BE2C (cell line): Measurements from ENCODE around the gene SAMD11.

ENCODE experiments used
- DNase-seq: peaks from one replicate; pipeline ENCODE4 v3.0.0-alpha.2; 2020
- H3K27me3 ChIP-seq: fragments of 250-450 bp; sonication (Bioruptor Pico); 2 replicates; pipeline ENCODE4 v1.5.1; 2020; ENCODE audit warnings: mild to moderate bottlenecking
- H3K36me3 ChIP-seq: fragments of 250-450 bp; sonication (Bioruptor Pico); 2 replicates; pipeline ENCODE4 v1.5.1; 2020; ENCODE audit warnings: mild to moderate bottlenecking
- H3K4me1 ChIP-seq: fragments of 250-450 bp; sonication (Bioruptor Pico); 2 replicates; pipeline ENCODE4 v1.5.1; 2020
- H3K4me3 ChIP-seq: 2 replicates; pipeline ENCODE4 v1.5.1; 2011; ENCODE audit warnings: low read depth, low read length
- H3K9me3 ChIP-seq: fragments of 250-450 bp; sonication (Bioruptor Pico); 2 replicates; pipeline ENCODE4 v1.5.1; 2020
- CTCF ChIP-seq: IDR thresholded peaks from 2 replicates; pipeline ENCODE4 v1.5.1; 2012; ENCODE audit warnings: mild to moderate bottlenecking, low read depth, low read length

The SAMD11 gene

GRCh38 chr1:938088-938683, 14.5 kb downstream of the SAMD11 start:
- peaks cover 61% of the 10 kb centered on the region for H3K4me1 ChIP-seq
- DNase-seq, result peak; percentile 60
- peaks cover 10% of the 10 kb centered on the region for H3K36me3 ChIP-seq
- H3K4me3 ChIP-seq, result no peak overlapping the region
- H3K27me3 ChIP-seq, result peaks cover 5% of the 10 kb centered on the region; the same call in 1 of the 2 replicates
- no peaks in the 10 kb centered on the region for H3K9me3 ChIP-seq
- TF ChIP-seq CTCF, result peak; percentile 62

- peaks cover 10% of the 10 kb centered on the region for H3K36me3 ChIP-seq
- H3K4me3 ChIP-seq, result no peak overlapping the region
- no peak for DNase-seq
- peaks cover 5% of the 10 kb centered on the region; the same call in 1 of the 2 replicates for H3K27me3 ChIP-seq
- H3K4me1 ChIP-seq, result peaks cover 61% of the 10 kb centered on the region
- TF ChIP-seq CTCF, result peak; percentile 16; the same call in 1 of the 2 replicates
- H3K9me3 ChIP-seq, result no peaks in the 10 kb centered on the region
Observed at GRCh38 chr1:938711-939489, 15.2 kb downstream of the SAMD11 start.

GRCh38 chr1:939511-940106, 15.9 kb downstream of the SAMD11 start:
- TF ChIP-seq CTCF, result no peak
- no peak for DNase-seq
- Histone ChIP-seq H3K4me1 (peaks cover 63% of the 10 kb centered on the region), H3K36me3 (peaks cover 10% of the 10 kb centered on the region), H3K27me3 (peaks cover 5% of the 10 kb centered on the region; the same call in 1 of the 2 replicates), H3K4me3 (no peak overlapping the region), H3K9me3 (no peaks in the 10 kb centered on the region)

DNA sequence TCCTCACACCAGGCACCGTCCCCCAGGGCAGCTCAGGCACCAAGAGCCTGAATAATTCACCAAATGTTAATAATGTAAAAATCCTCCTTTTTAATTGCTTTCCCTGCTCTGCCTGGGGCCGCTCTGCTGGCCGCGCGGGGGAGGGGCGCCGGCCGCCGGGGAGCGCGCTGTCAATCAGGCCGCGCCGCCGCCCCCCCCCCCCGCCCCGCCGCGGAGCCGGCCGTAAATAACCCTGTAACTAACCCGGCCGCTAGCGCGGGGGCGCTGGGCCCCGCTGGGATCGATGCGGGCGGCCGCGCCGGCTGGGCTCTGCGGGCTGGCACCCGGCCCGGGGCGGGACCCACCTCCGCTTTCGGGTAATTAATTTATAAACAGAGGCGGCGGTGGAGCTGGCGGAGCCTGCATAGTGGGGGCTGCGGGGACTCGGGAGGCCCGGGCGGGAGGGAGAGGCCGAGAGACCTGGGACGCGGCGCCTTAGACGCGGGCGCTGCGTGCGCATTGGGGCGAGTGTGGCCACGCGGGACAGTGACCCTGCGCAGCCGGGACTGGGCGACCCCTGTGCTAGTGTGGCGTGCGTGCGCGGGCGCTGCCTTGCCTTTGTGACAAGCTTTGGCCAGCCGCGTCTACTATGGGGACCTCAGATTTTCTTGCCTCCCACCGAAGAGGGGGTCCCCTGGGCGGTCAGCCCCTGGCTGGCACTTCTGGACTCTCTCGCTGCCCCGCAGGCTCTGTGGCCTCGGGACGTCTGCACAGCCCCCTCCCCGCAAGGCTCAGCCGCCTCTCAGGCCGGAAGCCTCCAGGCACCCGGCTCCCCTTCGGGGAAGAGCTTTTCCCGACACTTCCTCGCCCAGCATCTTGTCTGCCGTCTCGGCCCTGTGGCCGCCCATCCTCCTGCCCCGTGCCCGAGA, 16.6 kb downstream of the SAMD11 start:
- no peak for TF ChIP-seq CTCF
- Histone ChIP-seq H3K4me3 (peak overlapping the region; percentile 47), H3K36me3 (peaks cover 15% of the 10 kb centered on the region), H3K9me3 (no peaks in the 10 kb centered on the region), H3K4me1 (peaks cover 63% of the 10 kb centered on the region), H3K27me3 (0 out of 2 replicates have a peak, but pooled peaks cover under 1% of the 10 kb centered on the region)
- DNase-seq, result peak; percentile 86

- Histone ChIP-seq H3K27me3 (no peaks in the 10 kb centered on the region), H3K4me3 (peak overlapping the region; percentile 47), H3K4me1 (peaks cover 67% of the 10 kb centered on the region), H3K36me3 (peaks cover 23% of the 10 kb centered on the region), H3K9me3 (no peaks in the 10 kb centered on the region)
- TF ChIP-seq CTCF, result no peak
- no peak for DNase-seq
Observed at GRCh38 chr1:941015-941587, 17.4 kb downstream of the SAMD11 start.
